Endometrial microvascular endothelial cells (primary cell): ENCODE results near the gene C9orf152. TPM values are rescaled to one million over a fixed set of nuclear protein-coding genes. Genes with fewer than 3 reads are reported as not detected.

Experiments
- in situ Hi-C: cut with HindIII; loops from 2 replicates; pipeline ENCODE4 v1.10.0; 2017; ENCODE audit warnings: low sequenced_read_pairs, low pct_unique_long_range_greater_than_20kb; ENCODE audit errors: inconsistent ontology term
- total RNA-seq: library from RNA; depleted of rRNA; stranded (reverse); fragments of >200 nt; gene quantifications from one replicate; pipeline ENCODE4 v1.2.3, GENCODE V29; 2015; ENCODE audit errors: inconsistent ontology term

Gene C9orf152
- total RNA-seq, 1 donor from 2014 or later = not detected

GRCh38 chr9:110155751-110156150 is 52.2 kb downstream of the C9orf152 start:
- in situ Hi-C loops = loop anchor here (10.0 to 25.0 kb wide), 2 partner anchors 93 to 251 kb away; no protein-coding TSS in a partner anchor

DNA sequence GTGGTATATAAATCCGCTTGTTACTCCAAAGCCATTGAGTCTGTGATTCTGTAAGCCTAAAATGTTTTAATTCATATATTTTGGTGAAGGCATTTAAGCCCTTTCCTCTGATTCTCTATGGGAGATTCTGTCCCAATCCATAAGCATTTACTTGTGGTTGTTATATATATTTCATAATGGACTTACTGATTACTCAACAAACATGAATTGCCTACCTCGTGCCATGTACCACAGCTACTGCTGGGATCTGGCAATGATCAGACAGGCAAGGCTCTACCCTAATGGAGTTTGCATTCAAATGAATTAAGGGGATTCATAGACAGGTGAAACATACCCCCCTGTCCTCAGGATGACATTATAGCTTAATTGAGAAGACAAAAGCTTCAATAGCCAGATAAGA is 54.5 kb downstream of the C9orf152 start:
- in situ Hi-C loops = loop anchor here (10.0 to 25.0 kb wide), 2 partner anchors 91 to 249 kb away; no protein-coding TSS in a partner anchor

- in situ Hi-C loops = loop anchor here (10.0 to 25.0 kb wide), 2 partner anchors 91 to 248 kb away; no protein-coding TSS in a partner anchor
These were observed 55.1 kb downstream of the C9orf152 start for GRCh38 chr9:110152704-110153374.

Other genes with a start within 250 kb of the C9orf152 start
- 256 TPM for gene TXN, start 48.3 kb upstream of the C9orf152 start, total RNA-seq
- gene TXNDC8, start 129.7 kb upstream of the C9orf152 start, total RNA-seq = not detected